Duodenal mucosa (tissue), 2 donors: ENCODE results near the gene PLCB1.

Experiments used
- H3K27ac ChIP-seq: one replicate; pipeline ENCODE4 v1.7.0; 2013; ENCODE audit warnings: low read depth, low read length
- H3K27me3 ChIP-seq, 2 donors: one replicate each; pipeline ENCODE4 v1.7.0; 2013; ENCODE audit warnings: low read length in 2 of 2, control low read depth in 1 of 2; ENCODE audit not compliant: insufficient read depth in 2 of 2, control insufficient read depth in 1 of 2
- H3K36me3 ChIP-seq, 2 donors: one replicate each; pipeline ENCODE4 v1.7.0; 2013; ENCODE audit warnings: low read length in 2 of 2, control low read depth in 1 of 2; ENCODE audit not compliant: insufficient read depth in 2 of 2, control insufficient read depth in 1 of 2
- H3K4me1 ChIP-seq, 2 donors: one replicate each; pipeline ENCODE4 v1.7.0; 2013; ENCODE audit warnings: low read length in 2 of 2, control low read depth in 1 of 2; ENCODE audit not compliant: insufficient read depth in 2 of 2, control insufficient read depth in 1 of 2
- H3K4me3 ChIP-seq, 2 donors: one replicate each; pipeline ENCODE4 v1.7.0; 2013; ENCODE audit warnings: low read length in 2 of 2, low read depth in 1 of 2
- H3K9ac ChIP-seq, 2 donors: one replicate each; pipeline ENCODE4 v1.7.0; 2013; ENCODE audit warnings: low read length in 2 of 2, low read depth in 1 of 2
- H3K9me3 ChIP-seq, 2 donors: one replicate each; pipeline ENCODE4 v1.7.0; 2013; ENCODE audit warnings: low read length in 2 of 2, control low read depth in 1 of 2; ENCODE audit not compliant: control insufficient read depth in 1 of 2

PLCB1 gene

DNA sequence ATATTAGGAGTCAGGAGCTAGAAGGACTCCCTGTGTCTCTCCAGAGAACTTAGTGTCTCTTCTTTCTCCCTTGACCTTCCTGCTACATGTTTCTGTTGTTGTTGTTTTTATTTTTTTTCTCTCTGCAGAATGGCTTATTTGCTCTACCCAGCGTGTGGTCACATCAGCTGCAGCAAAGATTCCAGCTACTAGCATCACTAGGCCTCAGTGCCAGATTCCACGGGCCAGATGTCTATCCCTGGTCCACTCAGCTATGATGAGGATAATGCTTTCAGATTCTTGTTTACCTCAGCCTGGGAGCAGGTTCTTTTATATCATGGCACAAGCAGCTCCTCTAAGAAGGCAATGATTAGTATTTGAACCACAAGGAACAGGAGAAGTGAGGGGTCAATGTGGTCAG lies 110.0 kb downstream of the PLCB1 start:
- Histone ChIP-seq H3K36me3 (no peaks in the 10 kb centered on the region), H3K27me3 (no peaks in the 10 kb centered on the region), H3K27ac (no peak overlapping the region), H3K9me3 (no peaks in the 10 kb centered on the region), H3K9ac (no peak overlapping the region), H3K4me3 (no peak overlapping the region), H3K4me1 (peaks cover 4 to 22% of the 10 kb centered on the region in 2 donors)

DNA sequence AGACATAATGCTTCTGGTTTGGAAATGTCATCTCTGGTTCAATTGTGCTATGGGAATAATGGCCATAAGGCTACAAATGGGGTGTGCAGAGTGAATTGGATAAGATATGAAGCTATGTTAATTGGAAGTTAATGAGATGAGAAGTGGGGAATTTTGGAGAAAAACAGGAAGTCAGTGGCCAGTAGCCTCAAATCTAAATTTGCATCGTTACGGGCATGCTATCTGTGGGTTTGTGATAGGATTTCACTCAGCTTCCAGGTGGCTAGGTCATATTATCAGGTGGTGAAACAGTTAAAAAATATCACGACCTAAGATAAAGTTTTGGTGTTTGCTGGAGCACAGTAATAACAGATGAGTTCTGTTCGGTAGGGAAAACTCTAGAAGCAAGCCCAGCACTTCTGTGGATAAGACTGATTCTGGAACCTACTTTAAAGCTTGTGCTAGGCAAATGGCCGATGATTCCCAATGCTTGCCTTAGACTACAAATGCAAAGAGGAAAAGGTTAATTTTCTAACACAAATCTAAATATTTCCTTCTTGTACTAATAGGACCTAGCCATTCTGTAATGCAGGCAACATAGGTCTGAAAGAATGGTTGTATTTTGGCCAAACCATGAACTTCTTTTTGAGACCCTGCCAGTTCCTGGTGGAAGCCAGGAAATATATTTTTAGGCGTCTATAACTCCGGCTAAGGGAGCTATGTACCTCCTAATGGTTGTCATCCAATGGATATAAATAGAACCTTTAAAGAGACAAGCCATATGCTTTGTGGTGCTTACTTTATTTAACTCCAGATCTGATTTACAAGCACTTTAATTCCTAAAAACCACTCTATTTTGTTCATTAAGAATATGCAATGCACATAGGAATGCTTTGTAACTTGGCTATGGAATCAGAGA lies 111.0 kb downstream of the PLCB1 start:
- H3K4me3 ChIP-seq = no peak overlapping the region
- no peaks in the 10 kb centered on the region for H3K36me3 ChIP-seq
- peaks cover 4 to 28% of the 10 kb centered on the region in 2 donors for H3K4me1 ChIP-seq
- no peaks in the 10 kb centered on the region for H3K27me3 ChIP-seq
- H3K9ac ChIP-seq = no peak overlapping the region
- no peaks in the 10 kb centered on the region for H3K9me3 ChIP-seq
- H3K27ac ChIP-seq = no peak overlapping the region

DNA sequence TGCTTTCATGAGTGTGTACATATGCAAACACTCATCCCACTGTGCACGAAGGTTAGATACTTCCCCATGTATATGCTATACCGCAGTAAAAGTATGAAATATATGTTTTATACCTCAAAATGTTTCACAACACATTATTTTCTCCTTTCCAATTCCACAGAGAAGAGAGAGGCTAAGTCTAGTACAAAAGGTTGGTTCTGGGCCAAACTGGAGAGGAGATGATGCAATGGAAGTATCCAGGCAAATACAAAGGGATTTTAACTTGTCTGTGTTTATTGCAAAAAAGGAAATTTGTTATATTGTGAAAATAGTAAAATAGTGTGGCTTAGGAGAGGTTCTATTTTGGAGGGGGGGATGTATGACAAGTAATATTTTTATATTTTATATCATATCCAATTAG lies 112.6 kb downstream of the PLCB1 start:
- no peak overlapping the region for H3K9ac ChIP-seq
- H3K27me3 ChIP-seq = no peaks in the 10 kb centered on the region
- H3K4me1 ChIP-seq = peaks cover 4 to 29% of the 10 kb centered on the region in 2 donors
- no peaks in the 10 kb centered on the region for H3K36me3 ChIP-seq
- no peaks in the 10 kb centered on the region for H3K9me3 ChIP-seq
- H3K4me3 ChIP-seq = no peak overlapping the region
- H3K27ac ChIP-seq = no peak overlapping the region

DNA sequence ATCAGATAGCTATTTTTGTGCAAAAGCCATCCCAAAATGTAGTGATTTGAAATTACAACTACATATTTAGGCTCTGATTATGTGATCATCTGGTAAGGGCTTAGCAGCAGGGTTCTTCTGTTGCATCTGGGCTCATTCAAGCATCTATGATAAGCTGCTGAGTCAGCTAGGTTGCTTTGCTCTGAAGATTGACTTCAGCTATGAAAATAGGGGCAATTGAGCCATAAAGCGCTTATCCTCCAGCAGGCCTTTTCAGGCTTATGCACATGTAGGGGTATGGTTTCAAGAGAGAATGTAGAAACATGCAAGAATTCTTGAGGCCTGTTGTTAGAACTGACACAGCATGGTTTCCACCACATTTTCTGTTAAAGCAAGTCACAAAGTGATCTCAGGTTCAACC lies 114.1 kb downstream of the PLCB1 start:
- H3K9me3 ChIP-seq = no peaks in the 10 kb centered on the region
- H3K27me3 ChIP-seq = no peaks in the 10 kb centered on the region
- H3K27ac ChIP-seq = no peak overlapping the region
- no peak overlapping the region for H3K9ac ChIP-seq
- H3K36me3 ChIP-seq = no peaks in the 10 kb centered on the region
- peaks cover 4 to 28% of the 10 kb centered on the region in 2 donors for H3K4me1 ChIP-seq
- H3K4me3 ChIP-seq = no peak overlapping the region

DNA sequence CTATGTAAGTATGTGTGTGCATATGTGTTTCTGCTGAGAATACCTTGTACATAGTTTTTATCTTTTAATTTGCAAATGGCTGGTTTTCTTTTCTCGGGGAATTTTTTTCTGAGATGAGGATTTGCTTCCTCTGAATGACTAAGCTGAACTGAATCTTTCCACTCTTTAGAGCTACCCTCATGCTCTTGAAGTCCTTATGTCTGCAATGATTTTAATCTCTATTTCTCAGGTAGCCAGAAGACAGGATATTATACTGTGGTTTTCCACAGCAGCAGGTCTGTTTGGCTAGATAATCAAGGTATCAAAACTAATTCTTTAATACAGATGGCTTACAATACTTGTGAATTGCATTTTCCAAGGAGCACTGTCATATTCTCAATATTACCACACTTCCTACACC lies 114.7 kb downstream of the PLCB1 start:
- H3K27ac ChIP-seq = no peak overlapping the region
- no peaks in the 10 kb centered on the region for H3K36me3 ChIP-seq
- no peak overlapping the region for H3K4me3 ChIP-seq
- no peak overlapping the region for H3K9ac ChIP-seq
- peaks cover 3 to 22% of the 10 kb centered on the region in 2 donors for H3K4me1 ChIP-seq
- no peaks in the 10 kb centered on the region for H3K9me3 ChIP-seq
- no peaks in the 10 kb centered on the region for H3K27me3 ChIP-seq

DNA sequence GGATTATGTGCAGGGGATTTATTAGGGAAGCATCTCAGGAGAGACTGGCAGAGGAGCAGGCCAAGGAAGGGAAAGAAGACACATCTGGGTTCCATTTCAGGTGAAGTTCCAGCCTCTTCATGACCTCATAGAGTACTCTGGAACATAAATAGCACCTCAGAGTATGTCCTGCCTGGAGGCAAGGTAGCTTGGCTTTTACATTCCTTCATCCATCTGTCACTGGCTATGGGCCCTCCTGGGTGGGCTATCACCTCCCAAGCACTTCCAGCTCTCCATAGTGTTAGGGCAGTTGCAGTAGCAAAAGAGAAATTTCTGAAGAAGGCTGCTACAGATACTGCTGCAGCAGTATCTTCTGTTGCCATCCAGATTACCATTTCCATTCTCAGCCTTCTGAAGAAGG lies 116.0 kb downstream of the PLCB1 start:
- no peak overlapping the region for H3K9ac ChIP-seq
- no peak overlapping the region for H3K27ac ChIP-seq
- H3K4me1 ChIP-seq = peaks cover 0 to 10% of the 10 kb centered on the region in 2 donors
- H3K27me3 ChIP-seq = no peaks in the 10 kb centered on the region
- H3K36me3 ChIP-seq = no peaks in the 10 kb centered on the region
- H3K4me3 ChIP-seq = no peak overlapping the region
- no peaks in the 10 kb centered on the region for H3K9me3 ChIP-seq

DNA sequence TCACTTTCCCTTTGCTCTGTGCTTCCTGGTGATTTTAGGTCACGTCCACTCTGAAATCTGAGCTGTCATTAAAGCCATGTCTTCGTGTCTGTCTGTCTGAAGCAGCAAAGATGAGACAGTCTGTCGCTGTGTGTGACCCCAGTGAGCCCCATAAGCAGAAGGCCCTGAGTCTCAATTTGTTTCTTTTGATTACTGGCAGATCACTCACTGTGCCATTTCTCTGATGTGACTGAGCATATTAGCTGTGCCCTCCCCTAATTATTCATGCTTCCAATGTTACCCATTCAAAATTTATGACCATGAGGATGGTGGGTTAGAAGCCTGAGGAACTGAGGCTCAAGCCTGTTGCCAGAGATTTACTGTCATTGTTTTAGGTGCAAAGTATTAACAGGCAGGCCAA lies 117.6 kb downstream of the PLCB1 start:
- Histone ChIP-seq H3K4me1 (peaks cover 0 to 10% of the 10 kb centered on the region in 2 donors), H3K9ac (no peak overlapping the region), H3K4me3 (no peak overlapping the region), H3K27ac (no peak overlapping the region), H3K27me3 (no peaks in the 10 kb centered on the region), H3K36me3 (no peaks in the 10 kb centered on the region), H3K9me3 (no peaks in the 10 kb centered on the region)

DNA sequence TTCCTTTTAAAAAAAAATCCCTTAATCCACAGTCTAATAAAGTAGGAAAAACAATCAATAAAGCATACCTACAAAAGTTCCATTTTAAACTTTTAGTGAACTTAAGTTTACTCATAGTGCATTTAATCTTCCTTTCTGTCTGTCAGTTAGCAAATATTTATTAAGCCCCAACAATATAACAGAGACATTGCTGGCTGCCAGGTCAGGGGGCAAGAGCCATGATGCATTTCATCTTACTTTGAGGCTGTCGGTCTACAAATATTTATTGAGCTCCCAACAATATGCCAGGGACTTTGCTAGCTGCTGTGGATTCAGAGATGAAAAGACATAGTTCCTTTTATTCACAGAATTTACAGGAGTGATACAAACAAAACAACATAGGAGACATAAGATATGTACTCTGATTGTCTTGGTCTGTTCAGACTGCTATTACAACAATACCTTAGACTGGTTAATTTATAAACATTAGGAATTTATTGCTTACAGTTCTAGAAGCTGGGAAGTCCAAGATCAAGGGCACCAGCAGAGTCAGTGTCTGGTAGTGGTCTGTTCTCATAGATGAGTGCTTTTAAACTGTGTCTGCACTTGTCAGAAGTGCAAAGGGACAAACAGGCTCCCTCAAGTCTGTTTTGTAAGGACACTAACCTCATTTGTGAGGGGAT lies 118.6 kb downstream of the PLCB1 start:
- Histone ChIP-seq H3K27ac (no peak overlapping the region), H3K4me3 (no peak overlapping the region), H3K9ac (no peak overlapping the region), H3K9me3 (no peaks in the 10 kb centered on the region), H3K36me3 (no peaks in the 10 kb centered on the region), H3K27me3 (no peaks in the 10 kb centered on the region), H3K4me1 (peaks cover 0 to 7% of the 10 kb centered on the region in 2 donors)

DNA sequence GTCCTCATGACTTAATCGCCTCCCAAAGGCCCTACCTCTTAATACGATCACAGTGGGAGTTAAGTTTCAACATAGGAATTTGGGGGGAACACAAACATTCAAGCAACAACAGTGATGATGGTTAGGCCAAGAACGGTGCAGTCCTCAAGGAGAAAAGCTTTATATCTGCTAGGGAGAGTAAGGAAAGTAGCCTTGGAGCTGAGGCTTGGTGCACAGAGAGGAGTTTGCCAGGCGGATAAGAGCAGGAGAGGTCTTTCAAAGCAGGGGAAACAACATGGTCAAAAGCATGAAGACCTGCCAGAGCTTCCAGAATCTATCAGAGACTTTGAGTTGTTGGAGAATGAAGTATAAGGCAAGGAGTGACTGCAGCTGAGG lies 119.1 kb downstream of the PLCB1 start:
- Histone ChIP-seq H3K9ac (no peak overlapping the region), H3K27ac (no peak overlapping the region), H3K27me3 (no peaks in the 10 kb centered on the region), H3K36me3 (no peaks in the 10 kb centered on the region), H3K9me3 (no peaks in the 10 kb centered on the region), H3K4me1 (peaks cover 0 to 7% of the 10 kb centered on the region in 2 donors), H3K4me3 (no peak overlapping the region)

DNA sequence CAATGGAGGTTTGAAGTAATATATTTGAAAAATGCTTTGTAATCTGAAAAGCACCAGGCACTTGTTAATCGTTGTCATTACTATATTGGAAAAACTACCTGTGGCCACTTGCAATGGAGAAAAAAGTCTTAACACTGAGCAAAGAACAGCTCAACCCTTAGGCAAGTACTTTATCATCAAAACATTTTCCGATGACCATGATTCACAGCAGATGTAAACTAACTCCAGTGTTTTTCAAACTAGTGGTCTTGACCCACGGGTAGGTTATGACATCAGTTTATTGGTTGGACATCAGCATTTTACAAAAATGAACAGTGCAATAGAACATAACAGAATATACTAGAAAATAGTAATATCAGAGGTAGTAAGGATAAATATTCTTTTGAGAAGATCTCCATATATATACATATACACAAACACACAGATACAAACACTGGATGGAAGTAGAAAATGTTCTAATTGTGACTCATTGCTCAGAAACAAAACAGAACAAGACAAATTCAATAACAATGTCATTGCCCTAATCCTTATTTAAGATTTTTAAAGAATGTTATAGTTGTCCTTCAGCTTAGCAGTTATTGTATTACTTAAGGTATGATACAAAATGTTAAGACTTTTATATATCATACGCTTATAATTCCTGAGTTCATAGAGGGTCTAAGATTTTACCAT lies 123.0 kb downstream of the PLCB1 start:
- Histone ChIP-seq H3K4me3 (no peak overlapping the region), H3K4me1 (no peaks in the 10 kb centered on the region), H3K9ac (no peak overlapping the region), H3K36me3 (no peaks in the 10 kb centered on the region), H3K9me3 (no peaks in the 10 kb centered on the region), H3K27ac (no peak overlapping the region), H3K27me3 (no peaks in the 10 kb centered on the region)
